AG10803 (cell line): Measurements from ENCODE around the gene NKIRAS1.
"Not testable (repeated sequence)": the region's sequence is repeated elsewhere in the genome, so short reads cannot be mapped to it uniquely, and the experiment has no call there.

Experiments
- DNase-seq: peaks from one replicate; pipeline ENCODE4 v3.0.0; 2010; ENCODE audit warnings: low read depth
- H3K4me3 ChIP-seq: 2 replicates; pipeline ENCODE4 v1.5.1; 2011; ENCODE audit warnings: mild to moderate bottlenecking, low read length, control low read depth
- CTCF ChIP-seq: conservative IDR thresholded peaks from 2 replicates; pipeline ENCODE4 v1.5.1; 2011; ENCODE audit warnings: mild to moderate bottlenecking, low read length, control low read depth, inconsistent platforms

Gene NKIRAS1

GRCh38 chr3:23916152-23916885 lies 471 bp downstream of the NKIRAS1 start:
- DNase-seq: peak; percentile 10
- no peak for TF ChIP-seq CTCF
- peak overlapping the region; percentile 99 for H3K4me3 ChIP-seq

- TF ChIP-seq CTCF: no peak
- peak; percentile 22 for DNase-seq
- peak overlapping the region; percentile 99 for H3K4me3 ChIP-seq
Measured at GRCh38 chr3:23915537-23916108, 1.2 kb downstream of the NKIRAS1 start.

GRCh38 chr3:23913873-23914743 lies 2.7 kb downstream of the NKIRAS1 start:
- no peak for DNase-seq
- no peak overlapping the region for H3K4me3 ChIP-seq
- TF ChIP-seq CTCF: no peak

- H3K4me3 ChIP-seq: no peak overlapping the region
- no peak for DNase-seq
- TF ChIP-seq CTCF: no peak
Measured at GRCh38 chr3:23913182-23913581, 3.6 kb downstream of the NKIRAS1 start.

GRCh38 chr3:23912335-23912734 lies 4.5 kb downstream of the NKIRAS1 start:
- H3K4me3 ChIP-seq, DNase-seq: not testable (repeated sequence)

GRCh38 chr3:23911397-23911796 lies 5.4 kb downstream of the NKIRAS1 start:
- DNase-seq: no peak
- H3K4me3 ChIP-seq: no peak overlapping the region
- TF ChIP-seq CTCF: no peak

- TF ChIP-seq CTCF: no peak
- DNase-seq: no peak
- H3K4me3 ChIP-seq: no peak overlapping the region
Measured at GRCh38 chr3:23909341-23909740, 7.4 kb downstream of the NKIRAS1 start.
